Measurements from ENCODE around the gene USP3.

DNA sequence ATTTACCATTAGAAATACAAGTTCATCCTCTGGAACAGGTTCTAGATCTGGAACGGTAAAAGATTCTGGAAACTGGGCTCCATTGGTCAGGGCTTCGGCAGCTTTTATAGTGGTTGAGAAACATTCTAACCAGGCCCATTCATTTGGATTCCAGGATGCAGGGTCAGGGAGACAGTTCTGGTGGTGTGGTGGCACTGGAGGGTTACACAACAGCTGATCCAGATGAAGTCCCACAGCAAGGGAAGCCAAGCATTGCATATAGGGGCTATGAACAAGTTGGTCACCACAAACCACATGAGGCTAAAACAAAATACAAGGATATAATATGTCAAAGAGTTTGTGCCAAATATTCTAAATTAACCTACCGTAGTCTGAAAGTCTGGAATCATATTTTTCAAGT lies 135.8 kb downstream of the USP3 start:
- TF ChIP-seq CTCF (IDR thresholded peaks at IDR 0.05): no peak
- TF ChIP-seq EP300 (IDR thresholded peaks at IDR 0.05): no peak
